K562 (cell line): Measurements from ENCODE around the gene RC3H2. TPM values are rescaled to one million over a fixed set of nuclear protein-coding genes. Genes with fewer than 3 reads are reported as not detected.

ENCODE experiments used
- ELF2 ChIP-seq: fragments of 250-450 bp; sonication (Bioruptor Pico); IDR thresholded peaks from 2 replicates; pipeline ENCODE4 v1.5.0; 2021; ENCODE audit warnings: mild to moderate bottlenecking
- MNT ChIP-seq, 2 experiments: fragments of 450-650 bp; conservative IDR thresholded peaks; 2 replicates each; pipeline ENCODE4 v1.6.1; 2017; ENCODE audit warnings: mild to moderate bottlenecking in 2 of 2, moderate library complexity in 2 of 2
- MTA1 ChIP-seq: fragments of 450-650 bp; IDR thresholded peaks from 2 replicates; pipeline ENCODE4 v1.6.1; 2017; ENCODE audit warnings: borderline replicate concordance
- NR2C1 ChIP-seq, 2 experiments: fragments of 450-650 bp; IDR thresholded peaks; 2 replicates each; pipeline ENCODE4 v1.6.1; 2017; ENCODE audit warnings: mild to moderate bottlenecking in 2 of 2, antibody characterized with exemption in 1 of 2, inconsistent platforms in 1 of 2, missing compliant biosample characterization in 1 of 2, missing genetic modification characterization in 1 of 2
- POU5F1 ChIP-seq: fragments of 150-350 bp; IDR thresholded peaks from 2 replicates; pipeline ENCODE4 v1.6.1; 2014; ENCODE audit warnings: borderline replicate concordance, low read length, low read depth, mild to moderate bottlenecking; ENCODE audit not compliant: partially characterized antibody
- PPARD ChIP-seq: fragments of 250-450 bp; sonication (Bioruptor Pico); IDR thresholded peaks from 2 replicates; pipeline ENCODE4 v1.8.0; 2022; ENCODE audit warnings: inconsistent platforms, mild to moderate bottlenecking, moderate library complexity
- PYGO2 ChIP-seq: fragments of 450-650 bp; IDR thresholded peaks from 2 replicates; pipeline ENCODE4 v1.6.1; 2016; ENCODE audit warnings: mild to moderate bottlenecking, missing genetic modification characterization, moderate library complexity, missing compliant biosample characterization
- polyA plus RNA-seq, 8 experiments: library from polyadenylated mRNA; depleted of rRNA in 4 of 8; stranded (reverse) in 5 of 8; unstranded in 3 of 8; fragments of >200 nt; fragmentation: Nextera tagmentation in 2 of 8; fragmentation: Illumina TruSeq in 1 of 8; extraction: Ambion mirVana in 2 of 8; extraction: Trizol in 1 of 8; gene quantifications; 2 replicates each; pipeline versions ENCODE4 v1.2.1 to v1.2.3, GENCODE V29; 2011 to 2014; ENCODE audit warnings: inconsistent platforms in 1 of 8, missing spikeins in 1 of 8
- total RNA-seq, 7 experiments: library from RNA; depleted of rRNA in 6 of 7; stranded (reverse); fragments of >200 nt in 6 of 7; fragmentation: Illumina TruSeq in 2 of 7; extraction: Trizol in 2 of 7; gene quantifications; 2 replicates each; pipeline versions ENCODE4 v1.2.1 to v1.2.3, GENCODE V29; 2011 to 2021; ENCODE audit warnings: low replicate concordance in 1 of 7
- TF ChIP-seq, protein P1 (sequence below), 2 experiments: fragments of 450-650 bp in 1 of 2; sonication (generic) in 1 of 2; formaldehyde crosslinking in 1 of 2; IDR thresholded peaks in 1 of 2; conservative IDR thresholded peaks in 1 of 2; 2 replicates each; pipeline versions ENCODE4 v1.6.1 to v1.8.1; 2016 to 2023; ENCODE audit warnings: mild to moderate bottlenecking in 2 of 2, moderate library complexity in 2 of 2, inconsistent platforms in 1 of 2, missing genetic modification reagents in 1 of 2

Gene RC3H2
- total and polyA plus RNA-seq, 9 of the 15 experiments (the other 6 are each of a cell fraction or from before 2014, with no cell fraction given): 5.6 to 35.4 (median 18.6) TPM

DNA sequence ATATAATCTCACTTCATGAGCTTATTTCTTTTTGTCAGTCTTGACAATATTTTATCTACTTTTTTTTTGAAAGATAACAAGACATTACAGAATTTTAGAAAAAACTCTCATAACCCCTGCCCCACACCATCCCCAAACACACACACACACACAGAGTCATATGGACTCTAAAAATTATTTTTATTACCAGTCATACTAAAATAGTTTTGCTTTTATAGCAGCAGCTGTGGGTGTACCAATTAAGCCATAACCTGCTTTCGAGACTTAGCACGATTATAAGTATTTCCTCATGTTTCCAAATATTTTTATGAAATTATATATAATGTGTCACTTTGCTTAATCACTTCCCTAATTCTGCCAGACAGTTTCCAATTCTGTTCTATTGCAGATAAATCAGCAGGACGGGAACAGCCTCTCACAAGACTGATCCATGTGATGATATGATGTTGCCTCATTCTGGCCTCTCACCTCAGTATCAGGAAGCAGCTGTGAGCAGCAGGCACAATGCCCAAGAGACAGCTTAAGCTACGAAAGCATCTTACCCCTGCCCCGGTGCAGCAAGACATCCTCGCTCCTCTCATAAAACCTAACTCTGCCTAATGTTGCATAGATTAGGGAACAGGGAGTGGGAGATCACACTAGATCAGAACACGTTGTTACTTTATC lies 83.7 kb downstream of the RC3H2 start (continued):
- TF ChIP-seq PYGO2 (tag): 0 out of 2 replicates have a peak, but pooled peaks have one; percentile 25
- no peak for TF ChIP-seq MTA1
- no peak for TF ChIP-seq PPARD
- no peak for TF ChIP-seq POU5F1
- 0 out of 2 replicates have a peak, but pooled peaks have one; percentile 17 for TF ChIP-seq NR2C1 (IDR thresholded peaks at IDR 0.05)
- peak; percentile 57; the same call in 1 of the 2 replicates for TF ChIP-seq NR2C1 (tag; IDR thresholded peaks at IDR 0.05)
- TF ChIP-seq ELF2 (CRISPR knock-in tag): 0 out of 2 replicates have a peak, but pooled peaks have one; percentile 42
- TF ChIP-seq MNT (conservative IDR thresholded peaks at IDR 0.05): peak in 1 of 2 experiments; percentile 42; a peak in 2 of 4 replicates
- TF ChIP-seq, protein P1, sequence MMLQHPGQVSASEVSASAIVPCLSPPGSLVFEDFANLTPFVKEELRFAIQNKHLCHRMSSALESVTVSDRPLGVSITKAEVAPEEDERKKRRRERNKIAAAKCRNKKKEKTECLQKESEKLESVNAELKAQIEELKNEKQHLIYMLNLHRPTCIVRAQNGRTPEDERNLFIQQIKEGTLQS (IDR thresholded peaks at IDR 0.05): peak; percentile 81
- TF ChIP-seq, protein P1 (CRISPR knock-in tag; conservative IDR thresholded peaks at IDR 0.05): no peak
- TF ChIP-seq, all 486 proteins: peak for 68
